ENCODE data around the gene SNN.

SNN gene

DNA sequence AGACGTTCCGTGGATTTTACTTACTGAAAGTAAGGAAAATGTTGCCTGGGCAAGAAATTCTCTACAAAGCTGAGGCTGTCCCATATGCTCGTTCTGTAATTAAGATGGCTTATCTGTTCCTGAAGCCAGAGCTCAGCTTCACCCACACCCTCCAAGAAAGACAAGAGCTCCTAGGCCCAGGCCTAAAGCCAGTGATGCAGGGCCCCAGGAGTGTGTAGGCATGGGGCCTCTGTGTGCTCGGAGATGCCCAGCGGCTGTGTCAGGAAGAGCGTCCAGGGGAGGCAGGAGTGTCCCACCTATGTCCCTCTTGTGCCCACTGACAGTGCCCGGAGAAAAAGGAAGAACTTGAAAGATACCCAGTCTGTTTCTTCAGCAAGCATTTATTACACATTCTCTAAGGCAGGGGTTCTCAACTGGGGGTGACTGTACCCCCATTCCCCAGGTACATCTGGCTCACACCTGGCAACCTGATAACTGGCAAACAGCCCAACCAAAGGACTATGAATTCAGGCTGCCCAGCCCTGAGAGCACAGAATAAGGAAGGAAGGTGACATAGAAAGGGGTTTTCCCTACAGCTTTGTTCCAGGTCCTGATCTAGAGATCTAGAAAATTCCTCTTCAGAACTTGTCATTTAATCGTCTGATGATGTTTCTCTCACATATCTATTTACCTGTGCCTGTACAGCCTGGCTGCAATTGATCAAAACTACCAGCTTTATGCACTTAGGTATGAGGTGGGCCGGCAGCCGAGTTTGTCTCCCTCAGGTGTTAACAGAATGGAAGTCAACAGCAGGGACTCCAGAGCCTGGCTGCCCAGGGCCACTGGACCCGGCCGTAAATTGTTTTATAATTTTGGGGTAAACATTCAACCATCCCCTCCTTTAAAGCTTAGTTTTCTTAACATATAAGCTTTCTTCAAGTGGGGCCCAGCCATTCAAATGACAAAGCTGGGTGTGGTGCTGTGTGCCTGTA, 12.0 kb downstream of the SNN start:
- DNase-seq (ENCODE audit: low read depth) = no peak

DNA sequence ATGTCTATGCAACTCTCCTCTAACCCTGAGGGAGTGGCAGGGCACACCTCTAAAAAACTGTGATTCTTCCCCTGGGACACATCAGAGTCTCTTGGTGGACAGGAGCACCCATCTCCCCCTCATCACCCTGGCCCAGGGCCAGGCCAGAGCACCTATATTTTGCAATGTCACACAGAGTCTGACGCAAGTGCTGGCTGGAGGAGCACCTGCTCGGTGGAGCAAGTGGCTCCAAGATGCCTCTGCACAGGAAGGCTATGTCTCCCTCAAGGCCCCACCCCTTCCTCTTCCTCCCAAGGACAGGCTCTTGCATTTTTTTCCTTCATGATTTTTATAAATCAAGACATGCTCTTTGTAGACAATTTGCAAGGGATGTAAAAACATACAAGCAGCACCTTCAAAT, 13.3 kb downstream of the SNN start:
- no peak for DNase-seq (ENCODE audit: low read depth)

GRCh38 chr16:11681976-11682654, 13.9 kb downstream of the SNN start:
- DNase-seq (ENCODE audit: low read depth) = no peak

DNA sequence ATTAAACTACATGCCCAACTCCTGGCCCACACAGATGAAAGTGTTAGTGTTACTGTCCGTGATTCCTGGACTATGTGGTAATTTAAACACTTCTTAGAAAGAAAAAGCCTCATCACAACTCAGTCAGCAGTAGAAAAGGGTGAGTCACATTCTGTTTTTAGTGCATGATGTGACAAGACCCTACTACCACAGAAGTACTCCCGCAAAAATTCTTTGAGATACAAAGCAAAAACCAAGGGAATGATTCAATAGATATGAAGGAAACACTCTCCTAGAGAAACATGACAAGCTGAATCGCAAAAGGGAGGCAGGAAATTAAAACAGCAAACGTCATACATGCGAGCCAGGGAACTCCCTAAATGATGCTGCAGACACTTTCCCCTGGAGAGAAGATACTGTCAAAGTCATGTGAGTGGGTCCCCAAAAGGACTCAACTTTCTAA, 14.4 kb downstream of the SNN start:
- peak; percentile 97 for DNase-seq (ENCODE audit: low read depth)

- no peak for DNase-seq (ENCODE audit: low read depth)
Measured at GRCh38 chr16:11683145-11683544, 14.9 kb downstream of the SNN start.

DNA sequence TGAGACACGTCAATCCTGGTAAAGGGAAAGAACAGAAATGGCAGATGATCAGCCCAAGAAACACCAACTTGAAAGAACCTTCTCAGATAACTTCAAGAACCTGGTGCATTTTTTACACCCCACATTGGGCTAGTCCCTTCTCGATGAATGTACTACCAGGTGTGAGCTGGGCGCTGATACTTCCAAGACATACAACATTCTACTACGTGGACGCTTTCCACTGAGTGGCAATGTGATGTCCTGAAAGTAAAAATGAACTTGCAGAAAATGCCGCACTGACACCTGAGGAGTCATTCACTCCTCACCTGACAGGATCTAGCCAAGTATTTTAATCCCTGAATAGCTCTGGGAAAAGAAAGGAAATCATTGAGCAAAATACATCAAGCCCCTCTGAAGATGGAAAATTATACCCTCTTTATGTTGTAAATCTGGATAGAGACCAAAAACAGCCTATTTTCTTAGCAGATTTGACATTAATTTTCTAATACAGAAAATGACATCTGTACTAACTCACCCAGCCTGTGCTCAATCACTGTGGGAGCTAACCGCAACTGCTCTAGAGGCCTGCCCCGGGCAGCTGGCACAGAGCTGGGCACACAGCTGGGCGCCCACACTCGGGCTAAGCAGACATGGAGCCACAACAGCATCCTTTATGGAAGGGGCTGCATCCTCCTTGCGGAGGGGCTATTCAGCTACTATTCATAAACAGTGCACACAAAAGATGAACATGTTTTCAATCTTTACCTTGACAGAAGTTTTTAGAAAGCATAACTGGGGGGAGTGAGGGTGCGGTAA, 16.2 kb downstream of the SNN start:
- DNase-seq (ENCODE audit: low read depth) = no peak

GRCh38 chr16:11685844-11686618, 17.8 kb downstream of the SNN start:
- DNase-seq (ENCODE audit: low read depth) = peak; percentile 50

GRCh38 chr16:11686713-11687380, 18.6 kb downstream of the SNN start:
- DNase-seq (ENCODE audit: low read depth) = no peak

DNA sequence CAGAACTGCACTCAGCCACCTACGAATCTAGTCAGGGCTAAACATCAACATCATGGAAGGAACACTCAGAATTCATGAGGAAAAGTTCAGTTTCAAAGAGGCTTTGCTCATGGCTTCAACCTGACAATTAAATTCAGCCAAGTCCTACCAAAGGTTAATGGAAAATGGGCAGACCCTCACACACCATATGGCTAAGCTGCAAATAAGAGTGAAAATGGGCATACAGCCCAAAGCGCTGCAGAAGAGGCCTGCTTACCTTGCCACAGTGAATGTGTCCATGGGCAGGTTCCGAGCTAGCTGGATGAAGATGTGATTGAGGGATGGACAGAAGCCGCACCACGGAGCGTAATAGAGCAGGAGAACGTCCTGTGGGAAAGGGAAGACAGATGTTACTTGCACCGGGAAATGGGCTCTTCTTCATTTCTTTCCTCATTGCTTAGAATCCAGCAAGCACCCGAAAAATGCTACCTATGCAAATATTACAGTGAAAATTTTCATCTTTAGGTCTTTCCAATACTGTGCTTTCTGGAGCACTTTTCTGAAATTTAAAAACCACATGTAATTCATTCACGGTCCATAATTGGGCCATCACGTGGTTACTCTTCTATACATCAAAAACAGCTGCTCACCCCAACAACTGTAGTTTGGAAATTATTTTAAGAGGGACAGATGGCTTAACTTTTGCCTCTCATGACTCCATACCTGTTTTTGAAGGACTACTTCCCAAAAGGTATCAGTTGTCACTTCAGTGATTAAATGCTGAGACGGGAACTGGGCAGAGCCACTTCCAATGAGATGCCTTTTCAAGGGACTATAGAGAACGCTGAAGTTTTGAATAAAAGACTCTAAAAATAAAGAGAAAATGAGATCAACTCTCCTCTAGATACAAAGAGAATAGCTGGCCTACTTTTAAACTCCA, 19.6 kb downstream of the SNN start:
- no peak for DNase-seq (ENCODE audit: low read depth)

DNA sequence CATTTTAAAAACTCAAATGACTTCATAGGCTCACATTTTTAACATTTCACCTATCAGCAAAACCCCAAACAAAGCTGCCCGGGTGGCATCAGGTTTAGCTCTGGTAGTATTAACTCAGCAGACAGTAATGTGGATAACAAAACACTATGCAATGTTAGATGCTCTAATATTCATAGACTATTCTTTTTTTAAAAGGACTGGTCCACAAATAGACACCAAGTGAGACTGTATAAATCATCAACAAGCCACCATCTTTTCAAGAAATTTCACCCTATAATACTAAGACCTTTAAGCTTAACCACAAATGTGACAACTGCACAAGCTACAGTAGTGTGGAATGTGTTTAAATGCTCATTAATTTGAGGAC, 20.2 kb downstream of the SNN start:
- no peak for DNase-seq (ENCODE audit: low read depth)

GRCh38 chr16:11689031-11689840, 21.0 kb downstream of the SNN start:
- peak; percentile 53 for DNase-seq (ENCODE audit: low read depth)

DNA sequence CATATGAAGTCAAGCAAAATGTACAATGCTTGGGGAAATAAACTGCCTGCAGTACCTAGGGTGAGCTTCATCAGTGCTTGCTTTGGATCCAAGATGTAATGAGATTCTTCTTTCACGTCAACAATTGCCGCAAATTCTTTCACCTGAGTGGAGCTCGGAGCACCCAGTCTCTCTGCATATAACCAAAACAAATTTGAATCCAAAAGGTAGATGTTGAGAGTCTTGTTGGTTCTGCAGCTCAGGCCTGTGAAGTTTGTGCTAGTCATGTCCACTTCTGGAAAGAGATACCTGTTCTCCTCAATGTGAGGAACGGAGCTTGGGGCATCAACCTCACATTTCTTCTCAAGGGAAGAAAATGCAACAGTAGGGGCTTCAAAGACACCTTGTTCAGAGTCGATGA, 23.0 kb downstream of the SNN start:
- DNase-seq (ENCODE audit: low read depth) = no peak

- DNase-seq (ENCODE audit: low read depth) = no peak
Measured at GRCh38 chr16:11691771-11692170, 23.5 kb downstream of the SNN start.

- DNase-seq (ENCODE audit: low read depth) = no peak
Measured at GRCh38 chr16:11692171-11692570, 23.9 kb downstream of the SNN start.

GRCh38 chr16:11692651-11693050, 24.4 kb downstream of the SNN start:
- no peak for DNase-seq (ENCODE audit: low read depth)

DNA sequence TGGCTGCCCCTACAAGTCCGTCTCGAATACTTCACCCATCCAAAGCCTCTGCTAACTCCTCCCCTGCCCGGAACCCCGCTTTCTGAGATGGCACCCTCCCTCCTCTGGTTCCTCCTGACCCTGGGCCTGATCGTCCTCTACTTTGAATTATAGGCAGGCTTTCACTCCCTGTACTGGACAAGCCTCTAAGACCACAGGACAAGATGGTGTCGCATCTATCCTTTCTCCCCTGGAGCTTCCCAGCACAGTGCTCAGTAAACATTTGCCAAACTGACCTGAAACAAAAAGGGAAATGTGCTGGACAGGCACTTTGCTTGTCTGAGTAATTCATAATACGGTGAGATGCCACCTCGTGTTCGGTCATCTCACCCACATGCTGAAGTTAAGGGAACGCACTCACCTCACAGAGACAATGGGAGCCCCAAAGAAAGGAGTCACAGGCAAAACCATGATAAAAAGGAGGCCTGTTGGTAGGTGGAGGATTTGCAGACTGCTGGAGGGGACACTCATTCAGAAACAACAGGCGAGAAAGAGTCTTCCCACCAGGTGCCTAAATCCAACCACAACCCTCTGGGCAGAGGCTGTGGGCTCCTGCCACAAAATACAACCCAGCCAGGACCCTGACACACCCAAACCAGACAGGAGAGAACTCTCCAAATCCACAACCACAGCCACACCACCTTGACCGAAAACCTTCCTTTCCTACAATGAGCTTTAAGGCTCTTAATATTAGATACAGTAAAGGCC, 28.2 kb downstream of the SNN start:
- DNase-seq (ENCODE audit: low read depth) = no peak

GRCh38 chr16:11697319-11697718, 29.1 kb downstream of the SNN start:
- DNase-seq (ENCODE audit: low read depth) = no peak

DNA sequence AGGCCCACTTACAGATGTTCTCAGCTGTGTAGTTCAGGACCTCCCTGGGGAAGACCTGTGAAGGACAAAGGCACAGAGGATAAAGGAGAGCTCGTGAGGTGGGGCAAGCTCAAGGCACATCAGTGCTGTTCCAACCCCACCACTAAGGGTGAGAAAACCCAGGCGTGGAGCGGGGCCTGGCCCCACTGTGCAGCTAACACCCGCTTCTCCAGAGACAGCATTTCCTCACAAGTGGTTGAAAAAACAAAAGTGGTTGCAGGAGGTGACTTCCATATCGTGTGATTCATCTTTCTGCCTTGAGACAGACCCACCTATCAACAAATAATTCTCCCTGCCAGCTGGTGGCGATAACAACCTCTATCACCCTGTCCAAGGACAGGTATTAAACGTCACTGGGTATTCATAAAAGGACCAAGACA, 30.0 kb downstream of the SNN start:
- peak; percentile 73 for DNase-seq (ENCODE audit: low read depth)
